Stimulated activated naive CD4-positive, alpha-beta T cell (primary cell): ENCODE data around the gene DENND1A.
"Not testable (repeated sequence)": the region's sequence is repeated elsewhere in the genome, so short reads cannot be mapped to it uniquely, and the experiment has no call there.

Experiments used
- DNase-seq, 6 experiments: peaks; one replicate each; lab custom pipeline; 2025; lab: John Stamatoyannopoulos, UW

The DENND1A gene

GRCh38 chr9:123923377-123923776 is 6.5 kb downstream of the DENND1A start:
- no peak for DNase-seq

DNA sequence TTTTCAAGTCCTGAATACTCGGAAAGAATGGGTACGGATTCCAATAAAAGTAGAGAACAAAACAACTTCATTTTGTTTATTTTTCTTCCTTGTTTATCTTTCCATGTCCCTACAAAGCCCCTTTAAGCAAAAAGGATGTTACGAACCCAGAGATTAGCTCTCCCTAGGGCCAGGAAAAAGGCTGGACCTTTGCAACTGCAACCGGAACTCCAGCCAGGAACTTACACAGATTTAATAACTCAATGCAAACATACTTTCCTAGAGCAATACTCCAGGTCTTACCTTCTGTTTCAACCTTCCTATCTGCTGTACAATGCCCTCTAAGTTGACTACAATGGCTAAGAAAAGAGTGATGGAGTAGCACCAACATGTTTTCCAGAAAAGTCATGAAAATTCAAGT is 7.0 kb downstream of the DENND1A start:
- no peak for DNase-seq

DNA sequence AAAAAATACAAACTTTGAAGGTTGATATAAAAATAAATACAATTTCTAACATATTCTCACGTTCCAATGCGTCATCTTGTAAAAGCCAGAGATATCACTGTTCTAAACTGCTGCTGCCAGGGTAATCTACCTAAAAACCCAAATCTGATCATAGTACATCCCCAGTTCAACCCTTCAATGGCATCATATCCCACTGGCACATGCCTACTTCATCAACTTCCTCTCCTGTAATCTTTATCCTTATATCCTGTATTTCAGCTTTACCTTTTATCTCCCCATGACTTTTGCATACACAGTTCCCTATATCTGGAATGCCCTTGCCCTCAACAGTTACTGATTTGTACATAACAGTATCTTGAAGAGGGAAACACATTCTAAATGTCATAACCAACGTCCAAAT is 7.5 kb downstream of the DENND1A start:
- DNase-seq: no peak

- DNase-seq: no peak
Observed at GRCh38 chr9:123914517-123915196, 15.3 kb downstream of the DENND1A start.

DNA sequence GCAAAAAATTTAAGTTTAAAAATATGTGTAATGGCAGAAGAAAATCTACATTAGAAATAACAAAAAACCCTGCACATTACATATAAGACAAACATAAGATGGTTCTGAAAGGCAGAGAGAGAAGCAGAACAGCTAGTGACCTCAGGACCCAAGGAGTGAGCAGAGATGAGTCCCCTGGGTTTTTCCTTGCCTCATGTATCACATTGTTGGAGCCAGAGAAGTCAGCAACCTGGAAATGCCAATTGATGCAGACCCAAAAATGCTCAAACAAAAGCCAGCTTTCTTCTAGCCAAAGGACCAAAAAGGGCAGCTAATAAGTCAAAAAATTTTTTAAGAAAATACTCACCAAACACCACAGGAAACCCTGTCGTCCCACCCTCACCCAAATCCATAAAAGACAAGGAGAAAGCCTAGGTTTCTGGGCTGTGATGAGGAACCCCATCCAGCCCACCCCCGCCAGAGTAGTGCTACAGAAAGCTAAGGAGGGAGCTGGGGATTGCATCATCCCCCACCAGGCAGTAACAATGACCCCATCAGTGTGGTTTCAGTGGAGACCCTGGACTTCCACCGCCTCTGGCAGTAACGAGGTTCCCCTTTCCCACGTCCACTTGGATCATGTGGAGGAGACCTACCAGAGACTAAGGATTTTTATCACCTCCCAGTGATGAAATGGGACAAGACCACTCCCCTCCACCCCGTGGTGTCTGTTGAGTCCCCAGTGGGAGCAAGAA is 17.6 kb downstream of the DENND1A start:
- DNase-seq: no peak

DNA sequence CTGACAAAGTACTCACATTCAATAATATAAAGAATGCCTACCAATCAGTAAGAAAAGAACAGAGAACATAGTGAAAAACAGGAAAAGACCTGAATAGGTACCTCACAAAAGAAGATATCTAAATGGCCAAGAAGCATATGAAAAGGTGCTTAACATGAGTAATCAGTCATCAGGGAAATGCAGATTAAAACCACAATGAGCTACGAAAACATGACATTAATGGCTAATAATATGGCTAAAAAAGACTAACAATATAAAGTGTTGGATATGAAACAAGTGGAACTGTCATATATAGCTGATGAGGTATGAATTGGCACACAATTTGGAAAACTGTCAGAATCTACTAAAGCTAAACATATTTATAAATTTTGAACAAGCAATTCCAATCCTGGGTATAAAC is 18.9 kb downstream of the DENND1A start:
- no peak for DNase-seq

GRCh38 chr9:123909192-123909591 is 20.7 kb downstream of the DENND1A start:
- DNase-seq: not testable (repeated sequence)

GRCh38 chr9:123903550-123903949 is 26.4 kb downstream of the DENND1A start:
- not testable (repeated sequence) for DNase-seq

GRCh38 chr9:123894822-123895221 is 35.1 kb downstream of the DENND1A start:
- DNase-seq: no peak

DNA sequence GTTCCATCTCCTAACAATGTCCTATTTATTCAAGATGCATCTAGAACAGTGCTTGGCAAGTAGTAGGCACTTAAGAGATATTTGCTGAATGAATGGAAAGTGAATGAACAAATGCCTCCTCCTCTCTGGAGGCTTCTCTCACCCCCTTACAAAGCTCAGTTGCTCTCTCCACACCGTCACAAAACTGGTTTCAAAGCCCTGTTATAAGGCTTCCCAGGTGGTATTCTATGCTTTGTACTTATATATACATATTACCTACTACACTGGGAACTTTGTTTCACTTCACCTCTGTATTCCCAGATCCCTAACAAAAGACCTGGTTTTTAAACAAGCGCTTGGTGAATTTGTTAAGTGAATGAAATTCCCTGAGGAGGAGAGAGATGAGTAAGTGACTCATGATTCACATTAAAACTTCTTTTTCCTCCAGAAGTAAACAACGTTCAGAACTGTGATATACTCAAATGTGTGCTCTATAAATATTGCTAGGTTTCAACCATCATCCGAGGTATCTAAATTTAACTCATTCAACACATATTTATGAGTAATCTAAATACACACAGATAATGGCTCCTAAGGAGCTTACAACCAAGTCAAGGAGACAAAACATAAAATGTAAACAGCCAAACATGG is 36.0 kb downstream of the DENND1A start:
- no peak for DNase-seq

DNA sequence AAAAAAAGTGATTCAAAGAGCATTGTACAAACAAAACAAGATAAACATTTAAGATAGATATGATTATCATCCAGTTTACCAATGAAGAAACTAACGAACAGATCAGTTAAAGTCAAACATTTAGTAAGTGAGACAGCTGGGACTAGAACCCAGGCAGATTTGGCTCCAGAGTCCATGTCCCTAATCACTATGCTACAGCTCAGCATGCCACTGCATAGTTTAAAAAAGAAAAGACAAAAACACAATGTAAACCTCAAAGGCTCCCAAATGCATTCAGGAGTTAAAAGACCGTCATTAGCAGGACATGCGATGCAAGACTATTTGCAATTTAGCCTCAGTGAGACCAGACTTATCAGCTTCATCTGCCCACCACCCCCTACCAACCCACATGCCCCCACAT is 36.8 kb downstream of the DENND1A start:
- no peak for DNase-seq

GRCh38 chr9:123887837-123888236 is 42.1 kb downstream of the DENND1A start:
- no peak for DNase-seq

GRCh38 chr9:123885834-123886233 is 44.1 kb downstream of the DENND1A start:
- DNase-seq: not testable (repeated sequence)

- no peak for DNase-seq
Observed at GRCh38 chr9:123883634-123884033, 46.3 kb downstream of the DENND1A start.

- no peak for DNase-seq
Observed at GRCh38 chr9:123881604-123882003, 48.3 kb downstream of the DENND1A start.

- DNase-seq: no peak
Observed at GRCh38 chr9:123880420-123880819, 49.5 kb downstream of the DENND1A start.

- no peak for DNase-seq
Observed at GRCh38 chr9:123876750-123877149, 53.2 kb downstream of the DENND1A start.

DNA sequence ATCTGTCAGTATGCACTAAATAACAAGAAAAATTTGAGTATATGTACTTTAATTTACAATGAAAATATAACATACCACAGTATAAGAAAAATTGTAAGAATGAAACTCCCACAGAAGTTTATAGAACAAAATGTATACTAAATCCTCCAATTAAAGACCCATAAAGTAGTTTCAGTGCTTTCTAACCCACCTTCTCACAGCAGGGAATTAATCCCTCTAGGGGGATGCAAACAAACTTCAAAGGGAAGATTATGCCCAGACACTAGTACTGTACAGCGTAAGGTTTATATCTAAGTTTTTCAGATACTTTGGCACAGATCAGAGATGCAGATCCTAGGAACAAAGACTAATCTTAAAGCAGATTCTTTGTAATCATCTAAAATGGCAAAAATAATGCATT is 57.2 kb downstream of the DENND1A start:
- no peak for DNase-seq

DNA sequence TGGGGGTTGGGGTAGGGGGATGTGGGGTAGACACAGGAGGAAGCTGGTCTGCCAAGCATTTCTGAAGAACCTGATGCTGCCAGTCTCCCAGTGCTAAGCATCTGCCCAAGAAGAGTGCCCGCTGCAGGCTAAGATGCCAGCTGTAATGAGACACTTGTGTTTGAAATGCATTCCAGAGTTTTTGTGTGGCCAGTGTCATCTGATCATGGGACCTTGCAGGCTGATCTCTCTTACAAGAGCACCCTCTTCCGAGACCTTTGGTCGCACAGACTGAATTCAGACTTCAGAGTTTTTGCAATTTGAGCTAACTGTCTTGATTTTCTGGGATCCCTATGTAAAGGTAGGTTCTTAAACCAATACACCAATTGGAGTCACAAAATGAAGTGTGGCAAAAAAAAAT is 58.1 kb downstream of the DENND1A start:
- no peak for DNase-seq

DNA sequence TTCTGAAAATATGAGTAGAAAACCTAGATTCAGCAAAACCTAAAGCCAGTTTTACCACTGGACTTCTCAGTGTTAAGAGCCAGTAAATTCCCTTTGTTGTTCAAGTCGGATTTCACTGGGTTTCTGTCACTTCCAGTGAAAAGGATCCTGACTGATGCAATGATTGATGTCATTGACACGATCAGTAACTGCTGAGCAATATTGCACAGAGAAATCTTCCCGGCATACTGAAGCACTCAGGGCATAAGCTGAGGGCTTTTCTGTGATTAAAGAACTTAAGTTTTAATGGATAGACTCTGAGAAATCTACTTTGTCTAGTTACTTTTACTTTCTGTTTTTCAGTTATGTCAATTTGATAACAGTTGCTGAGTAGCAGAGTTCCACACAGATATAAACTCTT is 61.9 kb downstream of the DENND1A start:
- no peak for DNase-seq

DNA sequence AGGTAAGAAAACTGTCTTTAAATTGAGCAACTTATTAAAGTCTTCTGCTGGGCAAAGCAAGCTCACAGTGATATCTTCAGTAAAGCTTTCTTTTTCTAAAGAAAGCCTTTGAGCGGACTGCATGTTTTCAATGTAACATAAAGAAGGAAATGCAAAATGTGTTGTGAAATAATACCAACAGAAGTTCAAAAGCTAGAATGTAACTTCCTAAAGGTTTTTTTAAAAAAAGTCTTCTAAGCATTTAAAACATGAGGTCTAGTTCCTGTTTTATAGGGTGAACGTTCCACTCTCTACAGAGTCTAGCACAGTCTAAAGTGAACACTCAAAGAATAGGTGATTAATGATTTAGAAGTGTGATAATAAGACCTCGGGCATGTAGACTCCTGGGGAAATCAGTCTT is 62.9 kb downstream of the DENND1A start:
- peak in 3 of 6 experiments; percentile 3 to 41 (median 23) for DNase-seq

DNA sequence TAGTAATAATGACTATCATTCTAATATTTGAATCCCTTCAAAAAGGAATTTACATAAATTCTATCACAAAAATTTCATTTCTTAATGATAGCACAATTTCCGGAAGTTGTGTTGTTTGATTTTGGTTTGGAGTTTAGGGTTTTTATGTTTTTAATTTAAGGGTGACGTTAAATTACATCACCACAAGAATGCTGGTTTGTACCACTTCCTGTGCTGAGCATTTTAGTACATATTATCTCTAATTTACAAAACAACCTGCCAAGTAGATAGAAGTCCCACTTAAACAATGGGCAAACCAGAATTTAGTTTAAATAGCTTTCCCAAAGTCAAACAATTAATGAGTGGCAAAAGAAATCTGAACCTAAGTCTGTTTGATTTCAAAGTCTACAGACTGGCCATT is 63.4 kb downstream of the DENND1A start:
- DNase-seq: peak in 3 of 6 experiments; percentile 9 to 41 (median 32)
